Muscle of back (tissue), 11 donors: ENCODE data around the gene POR. TPM values are rescaled to one million over a fixed set of nuclear protein-coding genes. Genes with fewer than 3 reads are reported as not detected.
"Not testable (repeated sequence)": the region's sequence is repeated elsewhere in the genome, so short reads cannot be mapped to it uniquely, and the experiment has no call there.

ENCODE experiments used
- DNase-seq, 3 donors: peaks; one replicate each; pipeline versions ENCODE4 v3.0.0 to v3.0.0-alpha.2; 2013
- polyA plus RNA-seq, 10 donors: library from polyadenylated mRNA; unstranded; fragments of 120-200 nt; gene quantifications; one replicate each; pipeline ENCODE4 v1.2.1, GENCODE V29; 2013; ENCODE audit not compliant: insufficient read length in 10 of 10

Gene POR
- polyA plus RNA-seq, 10 donors = 27.6 to 46.0 (median 31.5) TPM

- DNase-seq = peak in 1 of 3 donors; percentile 55
Observed at GRCh38 chr7:75989500-75990388, 74.8 kb downstream of the POR start.

- peak in 1 of 3 donors; percentile 1 for DNase-seq
Observed at GRCh38 chr7:75991531-75992082, 76.7 kb downstream of the POR start.

GRCh38 chr7:75992083-75992755, 77.3 kb downstream of the POR start:
- peak in 1 of 3 donors; percentile 37 for DNase-seq

- DNase-seq = peak; percentile 35 to 76 (median 48)
Observed at GRCh38 chr7:75993689-75994387, 78.9 kb downstream of the POR start.

GRCh38 chr7:75994388-75995051, 79.6 kb downstream of the POR start, which contains the start of gene TMEM120A:
TSS of gene TMEM120A (minus strand) at chr7:75994595. CDS start at chr7:75994570, 25 bp downstream.
- peak; percentile 94 to 97 (median 94) for DNase-seq

- no peak for DNase-seq
Observed at GRCh38 chr7:75995052-75995471, 80.1 kb downstream of the POR start.

- DNase-seq = peak in 1 of 3 donors; percentile 1
Observed at GRCh38 chr7:75995996-75996395, 81.0 kb downstream of the POR start.

- peak in 1 of 3 donors; percentile 2 for DNase-seq
Observed at GRCh38 chr7:75996476-75996875, 81.5 kb downstream of the POR start.

- DNase-seq = no peak
Observed at GRCh38 chr7:75998038-75998437, 83.1 kb downstream of the POR start.

GRCh38 chr7:76000566-76000965, 85.6 kb downstream of the POR start:
- peak in 1 of 3 donors; percentile 2 for DNase-seq

- no peak for DNase-seq
Observed at GRCh38 chr7:76002139-76002538, 87.2 kb downstream of the POR start.

- no peak for DNase-seq
Observed at GRCh38 chr7:76002822-76003221, 87.9 kb downstream of the POR start.

GRCh38 chr7:76003351-76003750, 88.4 kb downstream of the POR start:
- DNase-seq = no peak

GRCh38 chr7:76005004-76005403, 90.0 kb downstream of the POR start:
- not testable (repeated sequence) for DNase-seq

- no peak for DNase-seq
Observed at GRCh38 chr7:76008156-76008687, 93.3 kb downstream of the POR start.

- DNase-seq = no peak
Observed at GRCh38 chr7:76009672-76010600, 95.0 kb downstream of the POR start.

GRCh38 chr7:76011442-76011861, 96.5 kb downstream of the POR start:
- peak; percentile 65 to 92 (median 79) for DNase-seq

GRCh38 chr7:76016191-76016947, 101.4 kb downstream of the POR start:
- no peak for DNase-seq

GRCh38 chr7:76018520-76018919, 103.6 kb downstream of the POR start:
- not testable (repeated sequence) for DNase-seq
